Measurements from ENCODE around the gene SRGAP3.

The SRGAP3 gene

DNA sequence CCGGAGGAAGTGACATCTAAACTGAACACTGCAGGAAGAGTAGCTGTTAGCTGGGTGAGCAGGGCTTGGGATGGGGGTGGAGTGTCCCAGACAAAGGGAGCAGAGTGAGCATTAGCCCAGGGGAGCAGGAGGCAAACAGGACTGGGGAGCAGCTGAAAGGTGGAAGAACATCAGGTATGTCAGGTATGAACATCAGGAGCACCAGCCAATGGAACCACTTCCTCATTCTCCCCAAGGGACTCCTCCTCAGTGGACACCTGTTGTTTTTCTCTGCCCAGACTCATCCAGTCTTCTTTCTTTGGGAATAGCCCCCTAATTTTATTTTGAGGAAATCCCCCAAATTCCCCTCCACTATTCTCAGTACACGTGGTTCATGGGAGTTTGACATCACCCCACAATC lies 178.5 kb downstream of the SRGAP3 start:
- H3K9ac ChIP-seq (ENCODE audit: low read depth, low read length) = no peak overlapping the region
- H3K4me1 ChIP-seq (ENCODE audit: control insufficient read depth, insufficient read depth, low read length) = no peaks in the 10 kb centered on the region
- peaks cover 36% of the 10 kb centered on the region for H3K27me3 ChIP-seq (ENCODE audit: control insufficient read depth, insufficient read depth, low read length)
- no peak overlapping the region for H3K4me3 ChIP-seq (ENCODE audit: low read length)
- no peaks in the 10 kb centered on the region for H3K36me3 ChIP-seq (ENCODE audit: insufficient read depth, low read length)
- no peaks in the 10 kb centered on the region for H3K9me3 ChIP-seq (replicated peaks; ENCODE audit: low read length)
- no peak overlapping the region for H3K4me2 ChIP-seq (ENCODE audit: low read length)

- Histone ChIP-seq H3K27me3 (ENCODE audit: control insufficient read depth, insufficient read depth, low read length) (peaks cover 26% of the 10 kb centered on the region), H3K9me3 (replicated peaks; ENCODE audit: low read length) (no peaks in the 10 kb centered on the region), H3K4me2 (ENCODE audit: low read length) (no peak overlapping the region), H3K4me1 (ENCODE audit: control insufficient read depth, insufficient read depth, low read length) (no peaks in the 10 kb centered on the region), H3K4me3 (ENCODE audit: low read length) (no peak overlapping the region), H3K9ac (ENCODE audit: low read depth, low read length) (no peak overlapping the region), H3K36me3 (ENCODE audit: insufficient read depth, low read length) (no peaks in the 10 kb centered on the region)
Observed at GRCh38 chr3:9069971-9070370, 179.5 kb downstream of the SRGAP3 start.

DNA sequence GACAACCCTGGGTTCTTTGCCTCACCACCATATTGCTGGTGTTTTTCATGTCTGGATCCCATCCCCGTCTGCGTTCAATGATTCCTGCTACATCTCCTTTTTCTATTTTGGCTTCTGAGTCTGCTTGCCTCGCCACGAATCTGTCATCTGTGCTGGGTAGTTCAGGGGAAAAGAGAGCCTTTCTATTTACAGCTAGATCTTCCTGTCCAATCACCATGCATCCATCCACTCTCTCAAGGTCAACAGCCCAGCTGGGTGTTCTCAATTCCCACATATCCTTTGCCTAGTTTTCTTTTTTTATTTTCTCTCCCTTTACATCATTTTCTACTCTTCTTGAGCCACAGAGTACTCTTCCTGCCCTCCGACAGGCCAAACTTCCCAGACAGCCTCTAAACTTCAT lies 181.4 kb downstream of the SRGAP3 start:
- Histone ChIP-seq H3K9me3 (replicated peaks; ENCODE audit: low read length) (no peaks in the 10 kb centered on the region), H3K9ac (ENCODE audit: low read depth, low read length) (no peak overlapping the region), H3K4me3 (ENCODE audit: low read length) (no peak overlapping the region)

DNA sequence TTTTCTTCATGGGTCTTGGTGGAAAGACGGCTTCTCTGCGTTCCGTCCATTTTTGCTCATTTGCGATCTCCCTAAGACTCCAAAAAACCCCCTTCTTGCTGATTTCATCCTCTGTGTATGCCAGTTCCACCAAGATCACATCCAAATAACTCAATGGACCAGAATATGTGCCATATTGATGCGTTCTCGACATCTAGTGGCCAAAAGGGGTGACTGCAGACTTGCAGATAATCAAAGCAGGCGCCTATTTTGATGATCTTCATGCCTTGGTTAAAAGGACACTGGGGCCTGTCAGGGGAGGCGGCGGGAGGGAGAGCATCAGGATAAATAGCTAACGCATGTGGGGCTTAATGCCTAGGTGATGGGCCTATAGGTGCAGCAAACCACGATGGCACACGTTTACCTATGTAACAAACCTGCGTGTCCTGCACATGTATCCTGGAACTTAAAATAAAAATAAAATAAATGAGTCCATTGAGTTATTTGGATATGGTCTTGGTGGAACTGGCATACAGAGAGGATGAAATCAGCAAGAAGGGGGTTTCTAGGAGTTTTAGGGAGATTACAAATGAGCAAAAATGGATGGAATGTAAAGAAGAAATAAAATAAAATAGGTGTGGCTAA lies 182.0 kb downstream of the SRGAP3 start:
- peaks cover 3% of the 10 kb centered on the region for H3K9me3 ChIP-seq (replicated peaks; ENCODE audit: low read length)
- H3K4me3 ChIP-seq (ENCODE audit: low read length) = no peak overlapping the region
- H3K4me1 ChIP-seq (ENCODE audit: control insufficient read depth, insufficient read depth, low read length) = no peaks in the 10 kb centered on the region
- peaks cover 25% of the 10 kb centered on the region for H3K27me3 ChIP-seq (ENCODE audit: control insufficient read depth, insufficient read depth, low read length)
- no peaks in the 10 kb centered on the region for H3K36me3 ChIP-seq (ENCODE audit: insufficient read depth, low read length)
- no peak overlapping the region for H3K9ac ChIP-seq (ENCODE audit: low read depth, low read length)
- H3K4me2 ChIP-seq (ENCODE audit: low read length) = no peak overlapping the region

More for the DNA sequence above, 181.4 kb downstream of the SRGAP3 start:
- Histone ChIP-seq H3K36me3 (ENCODE audit: insufficient read depth, low read length) (no peaks in the 10 kb centered on the region), H3K4me1 (ENCODE audit: control insufficient read depth, insufficient read depth, low read length) (no peaks in the 10 kb centered on the region), H3K4me2 (ENCODE audit: low read length) (no peak overlapping the region), H3K27me3 (ENCODE audit: control insufficient read depth, insufficient read depth, low read length) (peaks cover 26% of the 10 kb centered on the region)

DNA sequence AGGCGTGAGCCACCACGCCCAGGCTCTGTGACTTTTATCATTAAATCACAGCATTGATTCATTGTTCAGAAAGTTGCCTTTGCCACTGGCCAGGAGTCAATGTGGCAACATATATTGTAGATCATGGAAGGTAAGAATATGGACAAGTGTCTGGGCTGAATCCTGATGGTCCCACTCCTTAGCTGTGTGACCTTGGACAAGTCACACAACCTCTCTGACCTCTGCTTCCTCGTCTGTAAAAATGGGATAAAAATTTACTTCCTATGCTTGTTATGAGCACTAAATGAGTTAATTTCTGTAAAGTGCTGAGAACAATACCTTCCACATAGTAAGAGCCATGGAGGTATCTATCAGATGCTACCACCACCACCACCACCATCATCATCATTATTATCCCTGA lies 182.7 kb downstream of the SRGAP3 start:
- H3K9ac ChIP-seq (ENCODE audit: low read depth, low read length) = no peak overlapping the region

DNA sequence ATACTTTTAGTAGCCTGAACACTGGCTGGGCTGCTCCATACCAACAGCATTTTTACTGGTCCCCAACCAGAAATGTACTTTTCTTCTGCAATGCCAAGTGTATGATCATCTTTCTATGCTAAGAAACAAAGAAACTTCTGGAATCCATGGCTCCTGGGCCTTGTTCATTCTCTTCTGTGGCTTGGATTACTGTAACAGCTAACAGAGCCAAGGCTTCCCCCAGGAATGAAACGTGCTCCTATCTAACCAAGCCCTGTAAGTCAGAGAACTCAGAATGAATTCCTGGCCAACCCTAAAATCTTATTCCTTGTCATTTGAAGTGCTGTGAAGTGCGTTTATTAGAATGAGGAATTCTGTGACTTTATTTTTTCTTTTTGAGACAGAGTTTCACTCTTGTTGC lies 183.3 kb downstream of the SRGAP3 start:
- Histone ChIP-seq H3K9me3 (replicated peaks; ENCODE audit: low read length) (peaks cover 4% of the 10 kb centered on the region), H3K36me3 (ENCODE audit: insufficient read depth, low read length) (no peaks in the 10 kb centered on the region), H3K9ac (ENCODE audit: low read depth, low read length) (no peak overlapping the region), H3K4me1 (ENCODE audit: control insufficient read depth, insufficient read depth, low read length) (no peaks in the 10 kb centered on the region), H3K4me3 (ENCODE audit: low read length) (no peak overlapping the region), H3K27me3 (ENCODE audit: control insufficient read depth, insufficient read depth, low read length) (peaks cover 18% of the 10 kb centered on the region), H3K4me2 (ENCODE audit: low read length) (no peak overlapping the region)

More for the DNA sequence above, 182.7 kb downstream of the SRGAP3 start:
- Histone ChIP-seq H3K4me1 (ENCODE audit: control insufficient read depth, insufficient read depth, low read length) (no peaks in the 10 kb centered on the region), H3K36me3 (ENCODE audit: insufficient read depth, low read length) (no peaks in the 10 kb centered on the region), H3K27me3 (ENCODE audit: control insufficient read depth, insufficient read depth, low read length) (peaks cover 19% of the 10 kb centered on the region), H3K9me3 (replicated peaks; ENCODE audit: low read length) (peaks cover 4% of the 10 kb centered on the region), H3K4me2 (ENCODE audit: low read length) (no peak overlapping the region), H3K4me3 (ENCODE audit: low read length) (no peak overlapping the region)

- peaks cover 10% of the 10 kb centered on the region for H3K27me3 ChIP-seq (ENCODE audit: control insufficient read depth, insufficient read depth, low read length)
- peaks cover 4% of the 10 kb centered on the region for H3K9me3 ChIP-seq (replicated peaks; ENCODE audit: low read length)
- no peaks in the 10 kb centered on the region for H3K36me3 ChIP-seq (ENCODE audit: insufficient read depth, low read length)
- H3K4me2 ChIP-seq (ENCODE audit: low read length) = no peak overlapping the region
- H3K9ac ChIP-seq (ENCODE audit: low read depth, low read length) = no peak overlapping the region
- no peak overlapping the region for H3K4me3 ChIP-seq (ENCODE audit: low read length)
- H3K4me1 ChIP-seq (ENCODE audit: control insufficient read depth, insufficient read depth, low read length) = no peaks in the 10 kb centered on the region
Observed at GRCh38 chr3:9064850-9065249, 184.6 kb downstream of the SRGAP3 start.

DNA sequence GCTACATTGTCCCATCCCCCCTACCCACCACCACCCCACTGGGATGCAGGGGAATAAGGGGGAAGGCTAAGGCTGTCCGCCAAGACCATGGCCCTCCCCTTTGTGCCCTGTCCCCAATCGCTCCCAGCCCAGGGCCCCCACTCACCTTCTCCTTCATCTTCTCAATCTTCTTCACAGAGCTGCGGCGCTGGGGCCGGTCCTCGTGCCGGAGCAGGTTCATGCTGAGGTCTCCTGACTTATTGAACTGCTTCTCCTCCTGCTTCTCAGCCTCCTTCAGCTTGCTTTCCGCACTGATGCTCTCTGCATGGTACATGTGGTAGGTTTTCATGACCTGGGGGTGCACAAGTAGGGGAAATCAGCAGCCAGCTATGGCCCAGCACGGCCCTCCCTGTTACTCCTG lies 185.2 kb downstream of the SRGAP3 start:
- no peaks in the 10 kb centered on the region for H3K36me3 ChIP-seq (ENCODE audit: insufficient read depth, low read length)
- H3K4me2 ChIP-seq (ENCODE audit: low read length) = no peak overlapping the region
- no peak overlapping the region for H3K4me3 ChIP-seq (ENCODE audit: low read length)
- H3K27me3 ChIP-seq (ENCODE audit: control insufficient read depth, insufficient read depth, low read length) = peaks cover 7% of the 10 kb centered on the region
- peaks cover 4% of the 10 kb centered on the region for H3K9me3 ChIP-seq (replicated peaks; ENCODE audit: low read length)
- H3K4me1 ChIP-seq (ENCODE audit: control insufficient read depth, insufficient read depth, low read length) = no peaks in the 10 kb centered on the region
- H3K9ac ChIP-seq (ENCODE audit: low read depth, low read length) = no peak overlapping the region

DNA sequence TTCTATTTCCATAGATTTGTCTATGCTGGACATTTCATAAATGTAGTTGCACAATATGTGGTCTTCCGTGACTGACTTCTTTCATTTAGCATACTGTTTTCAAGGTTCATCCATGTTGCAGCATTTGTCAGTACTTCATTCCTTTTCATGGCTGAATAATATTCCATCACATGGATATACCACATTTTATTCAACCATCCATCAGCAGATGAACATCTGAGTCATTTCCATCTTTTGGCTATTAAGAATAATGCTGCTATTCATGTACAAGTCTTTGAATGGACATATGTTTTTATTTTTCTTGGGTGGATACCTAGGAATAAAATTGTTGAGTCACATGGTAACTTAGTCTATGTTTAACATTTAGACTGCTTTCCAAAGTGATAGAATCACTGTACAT lies 186.9 kb downstream of the SRGAP3 start:
- no peaks in the 10 kb centered on the region for H3K36me3 ChIP-seq (ENCODE audit: insufficient read depth, low read length)
- H3K4me1 ChIP-seq (ENCODE audit: control insufficient read depth, insufficient read depth, low read length) = no peaks in the 10 kb centered on the region
- H3K9me3 ChIP-seq (replicated peaks; ENCODE audit: low read length) = peaks cover 4% of the 10 kb centered on the region
- no peak overlapping the region for H3K9ac ChIP-seq (ENCODE audit: low read depth, low read length)
- no peak overlapping the region for H3K4me2 ChIP-seq (ENCODE audit: low read length)
- no peak overlapping the region for H3K4me3 ChIP-seq (ENCODE audit: low read length)
- no peaks in the 10 kb centered on the region for H3K27me3 ChIP-seq (ENCODE audit: control insufficient read depth, insufficient read depth, low read length)

- H3K27me3 ChIP-seq (ENCODE audit: control insufficient read depth, insufficient read depth, low read length) = no peaks in the 10 kb centered on the region
- no peak overlapping the region for H3K4me2 ChIP-seq (ENCODE audit: low read length)
- H3K36me3 ChIP-seq (ENCODE audit: insufficient read depth, low read length) = no peaks in the 10 kb centered on the region
- H3K9me3 ChIP-seq (replicated peaks; ENCODE audit: low read length) = peaks cover 4% of the 10 kb centered on the region
- H3K4me1 ChIP-seq (ENCODE audit: control insufficient read depth, insufficient read depth, low read length) = no peaks in the 10 kb centered on the region
- H3K9ac ChIP-seq (ENCODE audit: low read depth, low read length) = no peak overlapping the region
- H3K4me3 ChIP-seq (ENCODE audit: low read length) = no peak overlapping the region
Observed at GRCh38 chr3:9061634-9062033, 187.8 kb downstream of the SRGAP3 start.

DNA sequence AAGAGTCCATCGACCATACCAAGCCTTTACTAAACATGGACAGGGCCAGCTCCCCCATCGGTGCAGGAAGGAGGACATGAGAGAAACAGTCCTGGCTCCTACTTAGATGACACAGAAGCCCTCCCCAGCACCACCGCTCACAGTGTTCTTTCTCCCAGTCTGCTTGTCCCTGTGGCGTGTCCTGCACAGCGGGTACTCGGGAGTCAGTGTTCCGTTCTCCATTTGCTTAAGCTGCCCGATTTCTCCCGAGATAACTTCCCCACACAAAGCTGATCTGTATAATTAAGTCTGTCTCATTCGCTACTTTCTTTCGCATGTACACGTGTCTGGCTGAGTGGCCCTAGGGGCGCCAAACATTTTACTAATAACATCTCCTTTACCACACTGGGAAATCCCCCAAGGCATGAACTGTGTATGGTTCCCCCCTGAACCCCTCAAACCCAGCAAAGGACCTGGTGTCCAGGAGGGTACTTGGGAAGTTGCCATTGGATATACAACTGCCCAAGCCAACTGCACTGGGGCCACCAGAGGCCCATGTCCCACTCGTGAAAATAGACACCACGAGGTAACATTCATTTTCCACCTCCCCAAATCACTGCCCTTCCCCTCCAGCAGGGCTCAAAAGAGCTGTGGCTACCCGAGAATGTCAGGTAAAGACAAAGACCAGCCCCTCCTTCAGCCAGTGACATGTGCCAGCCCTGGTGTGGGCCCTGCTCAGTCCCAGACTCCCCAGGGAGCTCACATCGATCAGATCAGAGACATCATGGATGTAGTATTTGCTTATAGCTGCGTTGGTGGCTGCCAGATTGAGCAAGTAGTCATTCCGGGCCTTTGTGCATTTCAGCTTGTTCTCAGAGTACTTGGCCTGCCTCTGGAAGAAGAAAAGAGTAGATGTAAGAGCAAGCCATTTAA lies 189.7 kb downstream of the SRGAP3 start:
- H3K36me3 ChIP-seq (ENCODE audit: insufficient read depth, low read length) = no peaks in the 10 kb centered on the region
- H3K9ac ChIP-seq (ENCODE audit: low read depth, low read length) = no peak overlapping the region
- H3K27me3 ChIP-seq (ENCODE audit: control insufficient read depth, insufficient read depth, low read length) = no peaks in the 10 kb centered on the region
- no peaks in the 10 kb centered on the region for H3K4me1 ChIP-seq (ENCODE audit: control insufficient read depth, insufficient read depth, low read length)
- H3K4me3 ChIP-seq (ENCODE audit: low read length) = no peak overlapping the region
- peaks cover 4% of the 10 kb centered on the region for H3K9me3 ChIP-seq (replicated peaks; ENCODE audit: low read length)
- H3K4me2 ChIP-seq (ENCODE audit: low read length) = no peak overlapping the region

DNA sequence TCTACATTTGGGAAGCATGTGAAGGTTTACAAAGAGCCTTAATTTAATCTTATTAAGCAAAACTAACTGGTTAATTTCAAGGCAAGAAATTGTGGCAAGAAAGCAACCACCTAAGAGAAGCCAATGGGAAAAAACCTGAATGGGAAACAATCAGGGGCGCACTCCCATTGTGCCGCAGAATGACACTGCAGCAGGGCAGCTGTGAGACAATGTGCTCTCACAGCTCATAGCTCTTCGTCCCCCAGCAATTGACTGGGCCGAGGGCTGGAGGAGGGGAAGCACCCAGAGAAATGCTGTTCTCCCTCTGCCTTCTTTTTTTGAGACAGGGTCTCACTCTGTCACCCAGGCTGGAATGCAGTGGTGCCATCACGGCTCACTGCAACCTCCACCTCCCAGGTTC lies 192.9 kb downstream of the SRGAP3 start:
- no peaks in the 10 kb centered on the region for H3K36me3 ChIP-seq (ENCODE audit: insufficient read depth, low read length)
- H3K4me1 ChIP-seq (ENCODE audit: control insufficient read depth, insufficient read depth, low read length) = no peaks in the 10 kb centered on the region
- H3K9me3 ChIP-seq (replicated peaks; ENCODE audit: low read length) = no peaks in the 10 kb centered on the region
- no peak overlapping the region for H3K4me2 ChIP-seq (ENCODE audit: low read length)
- peaks cover 8% of the 10 kb centered on the region for H3K27me3 ChIP-seq (ENCODE audit: control insufficient read depth, insufficient read depth, low read length)
- H3K9ac ChIP-seq (ENCODE audit: low read depth, low read length) = no peak overlapping the region
- no peak overlapping the region for H3K4me3 ChIP-seq (ENCODE audit: low read length)

Data from skeletal muscle satellite cell (primary cell).